Activated CD8-positive, alpha-beta memory T cell treated with anti-CD3 and anti-CD28 coated beads, Interleukin-2, amount 50 U/mL, for 24 hours (primary cell): ENCODE results near the gene USPL1.
"Not testable (repeated sequence)": the region's sequence is repeated elsewhere in the genome, so short reads cannot be mapped to it uniquely, and the experiment has no call there.

ENCODE experiments used
- DNase-seq: peaks from one replicate; pipeline ENCODE4 v3.0.0-alpha.2; 2020; ENCODE audit errors: extremely low read depth

Gene USPL1

DNA sequence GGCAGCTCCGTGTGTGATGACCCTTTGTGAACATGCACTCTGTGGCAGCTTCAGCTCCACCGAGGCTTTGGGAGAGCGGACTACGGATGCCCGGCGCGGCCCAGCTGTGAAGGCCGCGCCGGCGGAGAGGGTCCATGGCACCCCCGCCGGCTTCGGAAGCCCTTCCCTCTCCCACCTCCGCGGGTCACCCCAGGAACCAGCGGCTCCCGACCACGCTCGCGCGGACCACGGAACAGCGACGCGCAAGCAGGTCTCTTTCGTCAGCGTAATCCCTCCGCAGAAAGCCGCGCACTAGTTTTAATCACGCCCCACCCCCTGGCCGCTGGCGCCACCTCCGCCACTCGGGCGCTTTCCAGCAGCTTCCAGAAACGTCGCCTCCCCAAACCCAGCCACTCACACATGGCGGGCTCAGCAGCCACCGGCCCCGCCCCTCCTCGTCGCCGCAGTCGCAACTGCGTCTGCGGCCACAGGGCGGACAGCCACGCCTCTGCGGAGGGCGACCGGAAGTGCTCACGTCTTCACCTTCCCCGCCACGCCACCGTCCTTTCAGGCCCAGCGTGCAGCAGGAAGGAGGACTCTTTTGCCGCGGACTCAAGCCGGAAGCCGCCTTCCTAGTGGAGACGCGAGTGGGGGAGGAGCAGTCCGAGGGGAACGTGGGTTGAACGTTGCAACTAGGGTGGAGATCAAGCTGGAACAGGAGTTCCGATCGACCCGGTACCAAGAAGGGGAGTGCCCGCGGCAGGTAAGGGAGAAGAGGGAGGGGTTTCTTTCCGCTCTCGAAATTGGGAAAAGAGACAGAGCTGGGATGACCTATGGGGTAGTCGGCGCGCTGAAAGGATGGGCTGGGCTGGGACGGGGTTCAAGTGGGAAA lies at the start of gene USPL1:
Gene USPL1, plus strand, starts transcription at position 606 of the 871 bp plus-strand sequence. CDS start 3,221 bp downstream, outside the sequence.
- peak; percentile 99 for DNase-seq

DNA sequence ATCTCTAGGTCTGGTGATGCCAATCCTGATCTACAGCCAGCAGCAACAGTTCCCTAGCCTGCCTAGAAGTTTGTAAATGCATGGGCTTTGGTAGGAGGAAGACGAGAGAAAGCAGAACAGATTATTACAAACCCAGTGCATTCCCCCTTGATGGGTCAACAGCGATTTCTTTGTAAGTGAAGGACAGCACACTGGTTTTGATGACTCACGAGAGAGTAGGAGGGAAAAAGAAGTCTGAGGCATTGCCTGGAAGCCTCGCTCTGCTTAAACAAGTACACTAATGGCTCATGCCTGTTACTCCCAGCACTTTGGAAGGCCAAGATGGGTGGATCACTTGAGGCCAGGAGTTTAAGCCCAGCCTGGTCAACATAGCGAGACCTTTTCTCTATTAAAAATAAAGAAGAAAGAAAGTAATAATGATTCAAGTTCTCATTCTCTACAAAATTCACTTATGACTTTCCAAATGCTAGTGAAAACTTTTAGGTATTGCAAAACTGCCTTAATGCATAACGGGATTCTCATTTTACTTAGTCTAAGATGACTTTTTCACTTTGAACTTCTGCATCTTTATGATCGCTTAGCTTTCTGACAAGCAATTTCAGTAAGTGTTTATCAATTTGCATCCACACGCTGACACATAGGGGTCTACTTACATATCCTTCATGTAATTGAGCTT lies 47.7 kb upstream of the USPL1 start:
- no peak for DNase-seq

GRCh38 chr13:30570691-30571090 lies 47.0 kb upstream of the USPL1 start:
- DNase-seq, result no peak

DNA sequence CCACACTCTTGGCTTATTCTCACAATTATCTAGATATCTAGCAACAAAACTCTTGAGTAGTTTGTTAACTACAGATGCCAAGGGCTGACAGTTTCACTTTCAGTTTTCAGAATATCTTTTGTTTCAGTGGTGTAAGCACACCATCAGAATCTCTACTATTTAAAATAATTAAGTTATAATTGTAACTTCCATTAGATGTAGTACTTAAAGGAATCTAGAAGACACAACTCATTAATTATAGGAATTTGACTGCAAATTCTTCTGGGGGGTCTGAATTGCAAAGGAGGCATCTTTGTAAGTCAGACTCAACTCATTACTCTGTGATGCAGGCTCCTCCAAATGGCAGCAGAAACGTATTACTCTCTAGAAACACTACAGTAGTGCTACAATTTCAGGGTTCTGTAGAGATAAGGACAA lies 44.9 kb upstream of the USPL1 start:
- no peak for DNase-seq

GRCh38 chr13:30576528-30576927 lies 41.2 kb upstream of the USPL1 start:
- peak; percentile 8 for DNase-seq

- DNase-seq, result peak; percentile 13
Observed at GRCh38 chr13:30577401-30577852, 40.3 kb upstream of the USPL1 start.

- no peak for DNase-seq
Observed at GRCh38 chr13:30580852-30581502, 36.7 kb upstream of the USPL1 start.

DNA sequence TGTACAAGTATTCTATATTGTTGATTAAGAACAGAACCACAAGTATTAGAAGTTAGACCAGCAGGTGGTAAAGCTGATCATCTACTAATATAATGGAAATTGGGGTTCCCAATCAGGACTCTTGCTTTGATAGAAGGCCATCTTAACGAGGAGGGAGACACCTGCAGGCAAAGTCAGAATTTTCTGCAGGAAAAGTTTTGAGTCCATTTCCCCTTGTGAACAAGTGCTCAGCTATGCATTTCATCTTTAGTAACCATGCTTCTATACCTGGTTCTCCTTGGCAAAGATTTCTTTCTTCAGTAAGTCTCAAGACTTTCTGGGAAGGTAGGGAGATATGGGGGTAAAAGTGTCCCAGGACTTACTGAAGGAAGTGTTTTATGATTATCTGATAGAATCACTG lies 36.1 kb upstream of the USPL1 start:
- no peak for DNase-seq

GRCh38 chr13:30584051-30584731 lies 33.5 kb upstream of the USPL1 start:
- DNase-seq, result no peak

- no peak for DNase-seq
Observed at GRCh38 chr13:30585748-30586262, 31.9 kb upstream of the USPL1 start.

DNA sequence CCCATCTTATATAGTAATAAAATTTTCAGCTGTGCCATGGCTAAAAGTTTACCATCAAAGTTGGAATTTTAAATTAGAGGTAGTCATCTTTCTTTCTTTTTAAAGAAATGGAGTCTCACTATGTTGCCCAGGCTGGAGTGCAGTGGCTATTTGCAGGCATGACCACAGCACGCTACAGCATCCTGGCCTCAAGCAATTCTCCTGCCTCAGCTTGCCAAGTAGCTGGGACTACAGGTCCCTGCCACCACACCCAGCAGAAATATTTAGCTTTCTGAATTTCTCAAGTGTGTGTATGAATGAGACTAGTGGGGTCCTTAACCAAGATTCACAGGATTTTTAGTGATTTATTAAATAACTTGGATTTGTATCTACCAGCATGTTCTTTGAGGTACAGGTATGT lies 30.5 kb upstream of the USPL1 start:
- DNase-seq, result no peak

- DNase-seq, result no peak
Observed at GRCh38 chr13:30587739-30588138, 30.0 kb upstream of the USPL1 start.

DNA sequence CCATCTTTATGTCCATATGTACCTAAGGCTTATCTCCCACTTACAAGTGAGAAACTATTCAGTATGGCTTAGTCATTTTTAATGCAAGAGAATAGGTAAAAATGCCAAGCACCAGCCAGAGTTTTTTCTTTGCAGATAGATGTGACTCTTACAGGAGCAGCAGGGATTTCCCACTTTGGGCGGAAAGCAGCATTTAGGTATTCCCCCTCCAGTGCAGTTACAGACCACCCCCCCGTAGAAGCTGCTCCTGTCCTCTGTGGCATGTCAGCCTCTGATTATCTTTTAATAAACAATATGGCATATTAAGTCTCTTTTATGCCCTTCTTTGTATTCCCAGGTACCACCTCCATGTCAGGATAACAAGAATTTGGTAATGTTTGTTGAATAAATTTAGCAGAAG lies 24.7 kb upstream of the USPL1 start:
- no peak for DNase-seq

- DNase-seq, result no peak
Observed at GRCh38 chr13:30600496-30600895, 17.2 kb upstream of the USPL1 start.

DNA sequence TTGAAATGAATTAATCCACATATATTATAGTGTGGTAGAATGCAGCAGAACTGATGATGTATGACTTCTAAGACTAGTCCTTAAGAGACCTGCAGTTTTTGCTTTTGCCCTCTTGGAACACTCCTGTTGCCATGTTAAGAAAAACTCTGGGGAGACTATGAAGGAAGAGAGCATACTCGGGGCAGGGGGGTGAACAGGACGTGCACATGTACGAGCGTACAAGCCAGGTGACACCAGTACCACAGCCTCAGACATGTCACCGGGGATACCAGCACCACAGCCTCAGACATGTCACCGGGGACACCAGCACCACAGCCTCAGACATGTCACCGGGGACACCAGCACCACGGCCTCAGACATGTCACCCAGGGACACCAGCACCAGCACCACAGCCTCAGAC lies 15.9 kb upstream of the USPL1 start:
- DNase-seq, result no peak

DNA sequence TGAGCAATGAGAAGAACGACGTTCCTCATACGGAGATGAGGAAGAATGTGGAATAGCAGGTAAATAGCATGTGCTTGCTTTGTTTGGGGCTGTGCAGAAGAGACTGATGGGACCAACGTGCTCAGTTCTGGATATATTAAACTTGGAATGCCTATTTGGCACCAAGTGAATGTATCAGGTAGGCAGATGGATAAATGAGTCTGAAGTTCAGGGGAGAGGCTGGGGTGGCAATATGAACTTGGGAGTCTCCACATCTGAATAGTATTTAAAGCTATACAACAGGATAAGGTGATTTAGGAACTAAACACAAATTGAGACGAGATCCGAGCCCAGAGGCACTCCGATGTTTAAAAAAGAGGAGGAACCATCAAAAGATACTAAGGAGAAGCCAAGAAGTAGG lies 12.7 kb upstream of the USPL1 start:
- DNase-seq, result no peak

DNA sequence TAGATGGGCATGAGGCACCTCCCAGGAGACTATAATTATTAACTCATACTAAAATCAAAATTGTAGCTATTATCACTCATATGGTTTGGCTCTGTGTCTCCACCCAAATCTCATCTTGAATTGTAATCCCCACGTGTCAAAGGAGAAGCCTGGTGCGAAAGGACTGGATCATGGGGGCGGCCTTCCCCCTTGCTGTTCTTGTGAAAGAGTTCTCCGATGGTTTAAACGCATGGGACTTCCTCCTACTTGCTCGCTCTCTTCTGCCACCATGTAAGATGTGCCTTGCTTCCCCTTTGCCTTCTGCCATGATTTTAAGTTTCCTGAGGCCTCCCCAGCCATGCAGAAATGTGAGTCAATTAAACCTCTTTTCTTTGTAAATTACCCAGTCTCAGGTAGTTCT lies 10.5 kb upstream of the USPL1 start:
- DNase-seq, result not testable (repeated sequence)

DNA sequence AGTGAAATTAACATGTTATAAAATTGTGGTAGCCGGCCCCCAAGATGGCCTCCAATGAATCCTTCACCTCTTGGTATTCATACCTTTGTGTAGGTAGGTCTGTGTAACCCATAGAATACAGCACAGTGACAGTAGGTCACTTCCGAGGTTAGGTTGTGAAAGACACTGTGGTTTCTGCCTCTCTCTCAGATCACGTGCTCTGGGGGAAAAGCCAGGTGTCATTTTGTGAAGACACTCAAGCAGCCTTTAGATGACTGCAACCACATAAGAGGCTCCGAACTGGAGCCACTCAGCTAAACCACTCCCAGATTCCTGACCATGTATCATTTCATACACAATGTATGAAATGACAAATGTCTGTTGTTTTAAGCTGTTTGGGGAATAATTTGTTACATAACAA lies 9.8 kb upstream of the USPL1 start:
- peak; percentile 28 for DNase-seq

- no peak for DNase-seq
Observed at GRCh38 chr13:30608364-30608763, 9.4 kb upstream of the USPL1 start.

DNA sequence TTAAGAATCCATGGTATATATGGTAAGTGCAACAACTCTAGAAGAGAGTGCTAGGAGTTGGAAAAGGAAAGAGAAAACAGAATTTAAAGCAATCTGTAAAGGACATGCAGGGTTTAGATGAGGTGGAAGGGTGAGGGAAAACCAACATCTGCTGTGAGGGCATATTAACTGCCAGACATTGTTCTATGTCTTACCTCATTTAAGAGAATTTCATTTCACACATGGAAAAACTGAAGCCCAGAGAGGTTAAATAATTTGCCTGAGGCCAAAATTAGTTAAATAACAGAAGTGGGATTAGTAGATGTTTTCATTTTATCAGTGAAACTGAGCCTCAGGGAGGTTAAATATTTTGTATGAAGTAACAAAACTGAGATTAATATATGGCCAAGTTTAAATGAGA lies 7.4 kb upstream of the USPL1 start:
- no peak for DNase-seq

DNA sequence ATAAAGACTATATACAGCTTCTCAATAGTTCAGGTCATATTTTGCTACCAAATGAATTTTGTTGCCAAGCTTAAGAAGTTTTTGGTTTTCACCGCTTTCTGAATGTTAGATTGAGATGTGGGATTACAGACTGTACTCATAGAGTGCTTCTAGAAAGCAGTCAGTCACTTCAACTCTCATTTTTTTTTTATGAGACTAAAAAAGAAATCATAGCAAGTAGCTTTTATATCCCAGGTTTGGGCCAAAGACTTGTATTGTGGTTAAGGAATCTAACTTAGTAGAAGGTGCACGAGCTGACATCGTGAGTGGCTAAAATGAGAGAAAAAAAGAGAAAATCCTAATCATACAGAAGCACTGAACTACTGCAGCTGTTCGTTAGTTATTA lies 2.2 kb upstream of the USPL1 start:
- no peak for DNase-seq
